GM23338 (cell line): ENCODE data around the gene KIAA1755. TPM values are rescaled to one million over a fixed set of nuclear protein-coding genes. Genes with fewer than 3 reads are reported as not detected.

Experiments used
- ATAC-seq: fragments of 200-7000 bp; cut with Tn5 transposase; 3 replicates; pipeline ENCODE4 v1.9.1; 2020
- DNase-seq: peaks from one replicate; pipeline ENCODE4 v3.0.0-alpha.2; 2015; ENCODE audit warnings: low spot score
- H2AFZ ChIP-seq: fragments of 200-600 bp; sonication (generic); 2 replicates; pipeline ENCODE4 v1.8.0; 2016; ENCODE audit warnings: antibody characterized with exemption, mild to moderate bottlenecking, moderate library complexity
- H3F3A ChIP-seq: fragments of 200-600 bp; sonication (generic); replicated peaks from 2 replicates; pipeline ENCODE4 v1.8.0; 2017; ENCODE audit warnings: antibody characterized with exemption, mixed run types, low read depth
- H3K27ac ChIP-seq: fragments of 200-600 bp; sonication (generic); 2 replicates; pipeline ENCODE4 v1.6.1; 2016; ENCODE audit warnings: low read depth
- H3K27me3 ChIP-seq: fragments of 200-600 bp; sonication (generic); 2 replicates; pipeline ENCODE4 v1.8.0; 2016; ENCODE audit warnings: mild to moderate bottlenecking, mixed run types, moderate library complexity; ENCODE audit not compliant: insufficient read depth
- H3K36me3 ChIP-seq: fragments of 200-600 bp; sonication (generic); 2 replicates; pipeline ENCODE4 v1.8.0; 2016; ENCODE audit warnings: mild to moderate bottlenecking; ENCODE audit not compliant: insufficient read depth
- H3K4me1 ChIP-seq: fragments of 200-600 bp; sonication (generic); 2 replicates; pipeline ENCODE4 v1.8.0; 2016; ENCODE audit warnings: mild to moderate bottlenecking, moderate library complexity; ENCODE audit not compliant: insufficient read depth
- H3K4me2 ChIP-seq: fragments of 200-600 bp; sonication (generic); 2 replicates; pipeline ENCODE4 v1.7.1; 2017; ENCODE audit warnings: mixed run types
- H3K4me3 ChIP-seq: fragments of 200-600 bp; sonication (generic); 2 replicates; pipeline ENCODE4 v1.6.1; 2016; ENCODE audit warnings: mixed run types
- H3K79me2 ChIP-seq: fragments of 200-600 bp; sonication (generic); replicated peaks from 2 replicates; pipeline ENCODE4 v1.8.0; 2017; ENCODE audit warnings: mild to moderate bottlenecking; ENCODE audit not compliant: insufficient read depth
- H3K9me2 ChIP-seq: fragments of 200-600 bp; sonication (generic); 2 replicates; pipeline ENCODE4 v1.8.0; 2017; ENCODE audit not compliant: insufficient read depth
- H4K20me1 ChIP-seq: fragments of 200-600 bp; sonication (generic); replicated peaks from 2 replicates; pipeline ENCODE4 v1.8.0; 2017; ENCODE audit warnings: mild to moderate bottlenecking; ENCODE audit not compliant: insufficient read depth
- H3K27ac Mint-ChIP-seq: 2 replicates; pipeline ENCODE4 v1.8.0; 2020; ENCODE audit warnings: inconsistent platforms, mild to moderate bottlenecking, moderate library complexity, mixed read lengths
- H3K27me3 Mint-ChIP-seq: 3 replicates; pipeline ENCODE4 v1.8.0; 2022; ENCODE audit warnings: low read depth, mild to moderate bottlenecking, moderate library complexity, mixed read lengths, inconsistent platforms; ENCODE audit not compliant: insufficient read depth, poor library complexity
- H3K36me3 Mint-ChIP-seq: 3 replicates; pipeline ENCODE4 v1.8.0; 2021; ENCODE audit warnings: low read depth, mild to moderate bottlenecking, inconsistent platforms, moderate library complexity, mixed read lengths
- H3K4me1 Mint-ChIP-seq: 3 replicates; pipeline ENCODE4 v1.8.0; 2020; ENCODE audit warnings: mild to moderate bottlenecking, inconsistent platforms, mixed read lengths
- H3K4me3 Mint-ChIP-seq: 3 replicates; pipeline ENCODE4 v1.8.0; 2021; ENCODE audit warnings: moderate library complexity, mild to moderate bottlenecking, inconsistent platforms, mixed read lengths
- H3K9me3 Mint-ChIP-seq: 3 replicates; pipeline ENCODE4 v1.8.0; 2020; ENCODE audit warnings: moderate library complexity, mild to moderate bottlenecking, inconsistent platforms, mixed read lengths
- CREB1 ChIP-seq: fragments of 250-450 bp; sonication (Bioruptor Pico); IDR thresholded peaks from 2 replicates; pipeline ENCODE4 v1.5.0; 2020; ENCODE audit warnings: low read depth, mild to moderate bottlenecking, moderate library complexity
- CTCF ChIP-seq, 2 experiments: fragments of 200-600 bp in 1 of 2; sonication (generic) in 1 of 2; conservative IDR thresholded peaks; 2 replicates each; pipeline versions ENCODE4 v1.5.1 to v1.6.1; 2016 to 2017; ENCODE audit warnings: antibody characterized with exemption in 2 of 2, low read depth in 2 of 2, mild to moderate bottlenecking in 2 of 2, moderate library complexity in 1 of 2
- EZH2 ChIP-seq: fragments of 200-600 bp; sonication (generic); IDR thresholded peaks from one replicate; pipeline ENCODE4 v1.8.0; 2017; ENCODE audit warnings: antibody characterized with exemption, mild to moderate bottlenecking, low read depth; ENCODE audit not compliant: unreplicated experiment
- JUNB ChIP-seq: IDR thresholded peaks from one replicate; pipeline ENCODE4 v1.6.1; 2016; ENCODE audit warnings: antibody characterized with exemption; ENCODE audit not compliant: unreplicated experiment
- NANOG ChIP-seq: IDR thresholded peaks from 2 replicates; pipeline ENCODE4 v1.6.1; 2016; ENCODE audit warnings: antibody characterized with exemption, borderline replicate concordance
- STAT1 ChIP-seq: IDR thresholded peaks from one replicate; pipeline ENCODE4 v1.6.1; 2016; ENCODE audit warnings: antibody characterized with exemption; ENCODE audit not compliant: unreplicated experiment
- ZNF114 ChIP-seq: fragments of 250-450 bp; sonication (Bioruptor Pico); IDR thresholded peaks from 2 replicates; pipeline ENCODE4 v1.5.0; 2020; ENCODE audit warnings: mild to moderate bottlenecking, moderate library complexity
- ZNF331 ChIP-seq: fragments of 250-450 bp; sonication (Bioruptor Pico); IDR thresholded peaks from 2 replicates; pipeline ENCODE4 v1.5.0; 2020; ENCODE audit warnings: low read depth, mild to moderate bottlenecking, moderate library complexity
- polyA plus RNA-seq: library from polyadenylated mRNA; unstranded; fragments of >200 nt; fragmentation: Nextera tagmentation; extraction: Ambion mirVana; gene quantifications from 2 replicates; pipeline ENCODE4 v1.2.1, GENCODE V29; 2016
- total RNA-seq: library from RNA; depleted of rRNA; stranded (reverse); fragments of >200 nt; shearing (Covaris generic); gene quantifications from 2 replicates; pipeline ENCODE4 v1.2.3, GENCODE V29; 2014
- TF ChIP-seq, protein P1 (sequence below): IDR thresholded peaks from 2 replicates; pipeline ENCODE4 v1.6.1; 2016; ENCODE audit warnings: antibody characterized with exemption
- TF ChIP-seq, protein P2 (sequence below): IDR thresholded peaks from one replicate; pipeline ENCODE4 v1.6.1; 2018; ENCODE audit warnings: antibody characterized with exemption; ENCODE audit not compliant: unreplicated experiment
- TF ChIP-seq, protein P3 (sequence below): fragments of 250-450 bp; sonication (Bioruptor Pico); IDR thresholded peaks from 2 replicates; pipeline ENCODE4 v1.5.0; 2020; ENCODE audit warnings: mild to moderate bottlenecking, moderate library complexity

Gene KIAA1755
- total and polyA plus RNA-seq, 2 experiments from 2014 or later, result 0.28 TPM; not detected in 1

DNA sequence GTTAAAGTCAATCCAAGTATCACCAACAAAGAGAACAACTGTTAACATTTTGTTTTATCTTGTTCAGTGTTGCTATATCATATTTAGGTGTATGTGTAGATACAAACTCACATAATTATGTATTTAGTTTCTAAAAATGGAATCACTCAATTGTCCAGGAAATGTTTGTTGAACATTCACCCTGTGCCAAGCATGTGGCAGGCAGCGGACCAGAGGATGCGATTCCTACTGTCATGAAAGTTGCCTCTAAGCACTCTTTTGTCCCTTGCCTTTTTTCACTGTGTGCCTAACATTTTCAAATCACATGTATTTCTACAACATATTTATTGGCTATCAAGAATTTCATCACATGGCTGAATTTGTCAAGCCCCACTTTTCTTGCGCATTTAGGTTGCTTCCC, 78.6 kb downstream of the KIAA1755 start:
- no peaks in the 10 kb centered on the region for H3K4me1 Mint-ChIP-seq
- H3K27me3 ChIP-seq, result no peaks in the 10 kb centered on the region
- H3K27ac Mint-ChIP-seq, result no peak overlapping the region
- no peak overlapping the region for H2AFZ ChIP-seq
- H3K4me2 ChIP-seq, result no peak overlapping the region
- H3K9me3 Mint-ChIP-seq, result no peaks in the 10 kb centered on the region
- ATAC-seq, result no peak
- H3K4me3 Mint-ChIP-seq, result no peak overlapping the region
- no peaks in the 10 kb centered on the region for H3K4me1 ChIP-seq
- H3K79me2 ChIP-seq, result no peaks in the 10 kb centered on the region
- no peak overlapping the region for H3K4me3 ChIP-seq
- TF ChIP-seq EZH2, result no peak
- TF ChIP-seq, protein P1, sequence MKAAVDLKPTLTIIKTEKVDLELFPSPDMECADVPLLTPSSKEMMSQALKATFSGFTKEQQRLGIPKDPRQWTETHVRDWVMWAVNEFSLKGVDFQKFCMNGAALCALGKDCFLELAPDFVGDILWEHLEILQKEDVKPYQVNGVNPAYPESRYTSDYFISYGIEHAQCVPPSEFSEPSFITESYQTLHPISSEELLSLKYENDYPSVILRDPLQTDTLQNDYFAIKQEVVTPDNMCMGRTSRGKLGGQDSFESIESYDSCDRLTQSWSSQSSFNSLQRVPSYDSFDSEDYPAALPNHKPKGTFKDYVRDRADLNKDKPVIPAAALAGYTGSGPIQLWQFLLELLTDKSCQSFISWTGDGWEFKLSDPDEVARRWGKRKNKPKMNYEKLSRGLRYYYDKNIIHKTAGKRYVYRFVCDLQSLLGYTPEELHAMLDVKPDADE, result no peak
- TF ChIP-seq, protein P2, sequence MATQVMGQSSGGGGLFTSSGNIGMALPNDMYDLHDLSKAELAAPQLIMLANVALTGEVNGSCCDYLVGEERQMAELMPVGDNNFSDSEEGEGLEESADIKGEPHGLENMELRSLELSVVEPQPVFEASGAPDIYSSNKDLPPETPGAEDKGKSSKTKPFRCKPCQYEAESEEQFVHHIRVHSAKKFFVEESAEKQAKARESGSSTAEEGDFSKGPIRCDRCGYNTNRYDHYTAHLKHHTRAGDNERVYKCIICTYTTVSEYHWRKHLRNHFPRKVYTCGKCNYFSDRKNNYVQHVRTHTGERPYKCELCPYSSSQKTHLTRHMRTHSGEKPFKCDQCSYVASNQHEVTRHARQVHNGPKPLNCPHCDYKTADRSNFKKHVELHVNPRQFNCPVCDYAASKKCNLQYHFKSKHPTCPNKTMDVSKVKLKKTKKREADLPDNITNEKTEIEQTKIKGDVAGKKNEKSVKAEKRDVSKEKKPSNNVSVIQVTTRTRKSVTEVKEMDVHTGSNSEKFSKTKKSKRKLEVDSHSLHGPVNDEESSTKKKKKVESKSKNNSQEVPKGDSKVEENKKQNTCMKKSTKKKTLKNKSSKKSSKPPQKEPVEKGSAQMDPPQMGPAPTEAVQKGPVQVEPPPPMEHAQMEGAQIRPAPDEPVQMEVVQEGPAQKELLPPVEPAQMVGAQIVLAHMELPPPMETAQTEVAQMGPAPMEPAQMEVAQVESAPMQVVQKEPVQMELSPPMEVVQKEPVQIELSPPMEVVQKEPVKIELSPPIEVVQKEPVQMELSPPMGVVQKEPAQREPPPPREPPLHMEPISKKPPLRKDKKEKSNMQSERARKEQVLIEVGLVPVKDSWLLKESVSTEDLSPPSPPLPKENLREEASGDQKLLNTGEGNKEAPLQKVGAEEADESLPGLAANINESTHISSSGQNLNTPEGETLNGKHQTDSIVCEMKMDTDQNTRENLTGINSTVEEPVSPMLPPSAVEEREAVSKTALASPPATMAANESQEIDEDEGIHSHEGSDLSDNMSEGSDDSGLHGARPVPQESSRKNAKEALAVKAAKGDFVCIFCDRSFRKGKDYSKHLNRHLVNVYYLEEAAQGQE, result no peak
- no peak for TF ChIP-seq CREB1 (CRISPR knock-in tag)
- TF ChIP-seq, protein P3, sequence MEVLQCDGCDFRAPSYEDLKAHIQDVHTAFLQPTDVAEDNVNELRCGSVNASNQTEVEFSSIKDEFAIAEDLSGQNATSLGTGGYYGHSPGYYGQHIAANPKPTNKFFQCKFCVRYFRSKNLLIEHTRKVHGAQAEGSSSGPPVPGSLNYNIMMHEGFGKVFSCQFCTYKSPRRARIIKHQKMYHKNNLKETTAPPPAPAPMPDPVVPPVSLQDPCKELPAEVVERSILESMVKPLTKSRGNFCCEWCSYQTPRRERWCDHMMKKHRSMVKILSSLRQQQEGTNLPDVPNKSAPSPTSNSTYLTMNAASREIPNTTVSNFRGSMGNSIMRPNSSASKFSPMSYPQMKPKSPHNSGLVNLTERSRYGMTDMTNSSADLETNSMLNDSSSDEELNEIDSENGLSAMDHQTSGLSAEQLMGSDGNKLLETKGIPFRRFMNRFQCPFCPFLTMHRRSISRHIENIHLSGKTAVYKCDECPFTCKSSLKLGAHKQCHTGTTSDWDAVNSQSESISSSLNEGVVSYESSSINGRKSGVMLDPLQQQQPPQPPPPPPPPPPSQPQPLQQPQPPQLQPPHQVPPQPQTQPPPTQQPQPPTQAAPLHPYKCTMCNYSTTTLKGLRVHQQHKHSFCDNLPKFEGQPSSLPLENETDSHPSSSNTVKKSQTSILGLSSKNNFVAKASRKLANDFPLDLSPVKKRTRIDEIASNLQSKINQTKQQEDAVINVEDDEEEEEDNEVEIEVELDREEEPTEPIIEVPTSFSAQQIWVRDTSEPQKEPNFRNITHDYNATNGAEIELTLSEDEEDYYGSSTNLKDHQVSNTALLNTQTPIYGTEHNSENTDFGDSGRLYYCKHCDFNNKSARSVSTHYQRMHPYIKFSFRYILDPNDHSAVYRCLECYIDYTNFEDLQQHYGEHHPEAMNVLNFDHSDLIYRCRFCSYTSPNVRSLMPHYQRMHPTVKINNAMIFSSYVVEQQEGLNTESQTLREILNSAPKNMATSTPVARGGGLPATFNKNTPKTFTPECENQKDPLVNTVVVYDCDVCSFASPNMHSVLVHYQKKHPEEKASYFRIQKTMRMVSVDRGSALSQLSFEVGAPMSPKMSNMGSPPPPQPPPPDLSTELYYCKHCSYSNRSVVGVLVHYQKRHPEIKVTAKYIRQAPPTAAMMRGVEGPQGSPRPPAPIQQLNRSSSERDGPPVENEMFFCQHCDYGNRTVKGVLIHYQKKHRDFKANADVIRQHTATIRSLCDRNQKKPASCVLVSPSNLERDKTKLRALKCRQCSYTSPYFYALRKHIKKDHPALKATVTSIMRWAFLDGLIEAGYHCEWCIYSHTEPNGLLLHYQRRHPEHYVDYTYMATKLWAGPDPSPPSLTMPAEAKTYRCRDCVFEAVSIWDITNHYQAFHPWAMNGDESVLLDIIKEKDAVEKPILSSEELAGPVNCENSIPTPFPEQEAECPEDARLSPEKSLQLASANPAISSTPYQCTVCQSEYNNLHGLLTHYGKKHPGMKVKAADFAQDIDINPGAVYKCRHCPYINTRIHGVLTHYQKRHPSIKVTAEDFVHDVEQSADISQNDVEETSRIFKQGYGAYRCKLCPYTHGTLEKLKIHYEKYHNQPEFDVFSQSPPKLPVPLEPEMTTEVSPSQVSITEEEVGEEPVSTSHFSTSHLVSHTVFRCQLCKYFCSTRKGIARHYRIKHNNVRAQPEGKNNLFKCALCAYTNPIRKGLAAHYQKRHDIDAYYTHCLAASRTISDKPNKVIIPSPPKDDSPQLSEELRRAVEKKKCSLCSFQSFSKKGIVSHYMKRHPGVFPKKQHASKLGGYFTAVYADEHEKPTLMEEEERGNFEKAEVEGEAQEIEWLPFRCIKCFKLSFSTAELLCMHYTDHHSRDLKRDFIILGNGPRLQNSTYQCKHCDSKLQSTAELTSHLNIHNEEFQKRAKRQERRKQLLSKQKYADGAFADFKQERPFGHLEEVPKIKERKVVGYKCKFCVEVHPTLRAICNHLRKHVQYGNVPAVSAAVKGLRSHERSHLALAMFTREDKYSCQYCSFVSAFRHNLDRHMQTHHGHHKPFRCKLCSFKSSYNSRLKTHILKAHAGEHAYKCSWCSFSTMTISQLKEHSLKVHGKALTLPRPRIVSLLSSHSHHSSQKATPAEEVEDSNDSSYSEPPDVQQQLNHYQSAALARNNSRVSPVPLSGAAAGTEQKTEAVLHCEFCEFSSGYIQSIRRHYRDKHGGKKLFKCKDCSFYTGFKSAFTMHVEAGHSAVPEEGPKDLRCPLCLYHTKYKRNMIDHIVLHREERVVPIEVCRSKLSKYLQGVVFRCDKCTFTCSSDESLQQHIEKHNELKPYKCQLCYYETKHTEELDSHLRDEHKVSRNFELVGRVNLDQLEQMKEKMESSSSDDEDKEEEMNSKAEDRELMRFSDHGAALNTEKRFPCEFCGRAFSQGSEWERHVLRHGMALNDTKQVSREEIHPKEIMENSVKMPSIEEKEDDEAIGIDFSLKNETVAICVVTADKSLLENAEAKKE (CRISPR knock-in tag), result no peak
- no peak for TF ChIP-seq CTCF (conservative IDR thresholded peaks at IDR 0.05; ENCODE audit: low read depth in 2 of 2)
- TF ChIP-seq JUNB, result no peak
- no peak for TF ChIP-seq ZNF331 (CRISPR knock-in tag)
- no peak for TF ChIP-seq NANOG
- no peak for TF ChIP-seq ZNF114 (CRISPR knock-in tag)
- no peak for TF ChIP-seq STAT1
- H3K36me3 Mint-ChIP-seq, result no peaks in the 10 kb centered on the region
- no peak for DNase-seq
- no peaks in the 10 kb centered on the region for H4K20me1 ChIP-seq
- H3K27me3 Mint-ChIP-seq, result no peaks in the 10 kb centered on the region
- H3K9me2 ChIP-seq, result no peaks in the 10 kb centered on the region
- H3F3A ChIP-seq, result no peaks in the 10 kb centered on the region
- no peaks in the 10 kb centered on the region for H3K36me3 ChIP-seq
- H3K27ac ChIP-seq, result no peak overlapping the region
